NCI-H146 treated with DMSO at 0.1 percent for 48 hours (cell line): ENCODE results near the gene ARL16.
A peak's percentile ranks its signal among the peaks of the same experiment; 100 is the strongest.

Experiments used
- DNase-seq: peaks from one replicate; lab custom pipeline; 2025; ENCODE audit not compliant: unreplicated experiment; lab: John Stamatoyannopoulos, UW

Gene ARL16

GRCh38 chr17:81647640-81648012 lies 36.0 kb downstream of the ARL16 start:
- DNase-seq, result peak; percentile 22

- no peak for DNase-seq
Measured at GRCh38 chr17:81646869-81647600, 36.6 kb downstream of the ARL16 start.

GRCh38 chr17:81644976-81645952 lies 38.3 kb downstream of the ARL16 start:
- DNase-seq, result no peak

- no peak for DNase-seq
Measured at GRCh38 chr17:81644496-81644895, 39.1 kb downstream of the ARL16 start.

GRCh38 chr17:81641825-81642489 lies 41.6 kb downstream of the ARL16 start:
- DNase-seq, result no peak

GRCh38 chr17:81640011-81640410 lies 43.6 kb downstream of the ARL16 start:
- DNase-seq, result no peak

GRCh38 chr17:81638683-81639082 lies 44.9 kb downstream of the ARL16 start:
- DNase-seq, result no peak

- DNase-seq, result peak; percentile 59
Measured at GRCh38 chr17:81636505-81637288, 46.9 kb downstream of the ARL16 start, which contains the start of the genes NPLOC4 and TSPAN10. NPLOC4 (minus strand) TSS chr17:81637112; CDS start chr17:81636930, 182 bp downstream. TSPAN10 (plus strand) TSS chr17:81637196; CDS start chr17:81642413, 5,217 bp downstream.

GRCh38 chr17:81635973-81636504 lies 47.6 kb downstream of the ARL16 start:
- no peak for DNase-seq

- no peak for DNase-seq
Measured at GRCh38 chr17:81635431-81635830, 48.2 kb downstream of the ARL16 start.

GRCh38 chr17:81631482-81631881 lies 52.1 kb downstream of the ARL16 start:
- no peak for DNase-seq
